AG09319 (cell line): ENCODE measurements around the gene SLC5A11.
A peak's percentile ranks its signal among the peaks of the same experiment; 100 is the strongest.

Experiments
- DNase-seq: peaks from one replicate; pipeline ENCODE4 v3.0.0-alpha.2; 2010; ENCODE audit warnings: low read depth; ENCODE audit errors: extremely low read depth
- CTCF ChIP-seq: IDR thresholded peaks from 2 replicates; pipeline ENCODE4 v1.5.1; 2011; ENCODE audit warnings: low read depth, mild to moderate bottlenecking, inconsistent platforms, low read length, moderate library complexity

The SLC5A11 gene

DNA sequence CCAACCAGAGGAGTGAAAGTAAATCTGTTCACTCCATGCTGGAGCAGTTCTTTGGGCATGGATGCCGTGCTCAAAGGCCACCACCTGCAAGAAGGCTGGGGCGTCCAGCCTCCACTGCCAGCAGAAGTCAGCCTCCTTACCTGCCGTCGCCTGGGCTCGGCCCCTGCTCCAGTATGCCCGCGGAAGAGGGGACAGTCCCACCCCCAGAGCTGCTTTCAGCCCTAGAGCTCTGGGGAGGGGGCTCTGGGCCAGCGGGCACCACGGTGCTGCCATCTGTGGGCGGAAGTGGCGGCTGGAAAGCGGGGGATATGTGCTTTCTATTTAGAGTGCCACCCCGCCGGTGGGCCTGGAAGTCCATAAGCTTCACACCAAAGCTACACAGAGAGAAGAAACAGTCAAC, 93.5 kb downstream of the SLC5A11 start:
- DNase-seq, result no peak
- TF ChIP-seq CTCF, result no peak

- no peak for TF ChIP-seq CTCF
- no peak for DNase-seq
These were observed 94.0 kb downstream of the SLC5A11 start for GRCh38 chr16:24939738-24940137.

GRCh38 chr16:24943471-24943870, 97.7 kb downstream of the SLC5A11 start:
- no peak for DNase-seq

GRCh38 chr16:24944206-24944605, 98.4 kb downstream of the SLC5A11 start:
- TF ChIP-seq CTCF, result no peak
- no peak for DNase-seq

More at GRCh38 chr16:24943471-24943870, 97.7 kb downstream of the SLC5A11 start:
- TF ChIP-seq CTCF, result no peak

- no peak for DNase-seq
- no peak for TF ChIP-seq CTCF
These were observed 100.4 kb downstream of the SLC5A11 start for GRCh38 chr16:24946155-24946554.

DNA sequence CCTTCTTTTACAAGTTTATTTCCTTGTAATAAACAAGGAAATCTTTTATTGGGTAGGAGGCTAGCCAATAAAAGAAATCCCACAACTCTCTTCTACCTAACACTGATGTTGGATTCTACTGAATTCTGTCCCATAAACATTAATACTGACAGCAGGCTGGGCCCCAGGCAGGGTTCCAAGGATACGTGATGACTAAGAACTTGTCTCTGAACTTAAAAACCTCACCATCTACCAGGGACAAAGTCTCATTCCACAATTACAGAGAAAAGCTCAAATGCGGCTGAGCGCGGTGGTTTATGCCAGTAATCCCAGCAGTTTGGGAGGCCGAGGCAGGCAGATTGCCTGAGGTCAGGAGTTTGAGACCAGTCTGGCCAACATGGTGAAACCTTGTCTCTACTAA, 104.5 kb downstream of the SLC5A11 start:
- TF ChIP-seq CTCF, result no peak
- DNase-seq, result peak; percentile 10

DNA sequence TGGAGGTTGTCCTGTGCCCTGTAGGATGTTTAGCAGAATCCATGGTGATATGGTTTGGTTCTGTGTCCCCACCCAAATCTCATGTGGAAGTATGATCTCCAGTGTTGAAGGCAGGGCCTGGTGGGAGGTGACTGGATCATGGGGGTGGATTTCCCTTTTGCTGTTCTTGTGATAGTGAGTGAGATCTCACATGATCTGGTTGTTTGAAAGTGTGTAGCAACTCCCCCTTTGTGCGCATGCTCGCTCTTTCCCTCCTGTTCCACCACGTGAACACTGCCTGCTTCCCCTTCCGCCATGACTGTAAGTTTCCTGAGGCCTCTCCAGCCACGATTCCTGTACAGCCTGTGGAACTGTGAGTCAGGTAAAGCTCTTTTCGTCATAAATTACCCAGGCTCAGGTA, 107.5 kb downstream of the SLC5A11 start:
- TF ChIP-seq CTCF, result no peak
- no peak for DNase-seq
